ENCODE measurements around the gene ZNF217.
"Not testable (repeated sequence)": the region's sequence is repeated elsewhere in the genome, so short reads cannot be mapped to it uniquely, and the experiment has no call there.

Gene ZNF217

DNA sequence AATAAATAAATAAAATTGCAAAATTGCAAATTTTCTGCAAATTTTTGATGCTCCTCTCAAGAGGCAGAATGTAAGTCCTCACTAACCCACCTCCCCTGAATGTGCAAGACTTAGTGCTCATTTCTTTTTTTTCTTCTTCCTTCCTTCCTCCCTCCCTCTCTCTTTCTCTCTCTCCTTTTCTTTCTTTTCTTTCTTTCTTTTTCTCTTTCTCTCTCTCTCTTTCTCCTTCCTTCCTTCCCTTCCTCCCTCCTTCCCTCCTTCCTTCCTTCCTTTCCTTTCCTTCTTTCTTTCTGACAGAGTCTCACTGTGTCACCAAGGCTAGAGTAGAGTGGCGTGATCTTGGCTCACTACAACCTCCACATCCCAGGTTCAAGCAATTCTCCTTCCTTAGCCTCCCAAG, 60.1 kb downstream of the ZNF217 start:
- H3K4me3 Mint-ChIP-seq, result no peak overlapping the region
- no peaks in the 10 kb centered on the region for H3K36me3 Mint-ChIP-seq (ENCODE audit: low read depth)
- H3K4me1 Mint-ChIP-seq, result peaks cover 2% of the 10 kb centered on the region
- TF ChIP-seq, protein P1, sequence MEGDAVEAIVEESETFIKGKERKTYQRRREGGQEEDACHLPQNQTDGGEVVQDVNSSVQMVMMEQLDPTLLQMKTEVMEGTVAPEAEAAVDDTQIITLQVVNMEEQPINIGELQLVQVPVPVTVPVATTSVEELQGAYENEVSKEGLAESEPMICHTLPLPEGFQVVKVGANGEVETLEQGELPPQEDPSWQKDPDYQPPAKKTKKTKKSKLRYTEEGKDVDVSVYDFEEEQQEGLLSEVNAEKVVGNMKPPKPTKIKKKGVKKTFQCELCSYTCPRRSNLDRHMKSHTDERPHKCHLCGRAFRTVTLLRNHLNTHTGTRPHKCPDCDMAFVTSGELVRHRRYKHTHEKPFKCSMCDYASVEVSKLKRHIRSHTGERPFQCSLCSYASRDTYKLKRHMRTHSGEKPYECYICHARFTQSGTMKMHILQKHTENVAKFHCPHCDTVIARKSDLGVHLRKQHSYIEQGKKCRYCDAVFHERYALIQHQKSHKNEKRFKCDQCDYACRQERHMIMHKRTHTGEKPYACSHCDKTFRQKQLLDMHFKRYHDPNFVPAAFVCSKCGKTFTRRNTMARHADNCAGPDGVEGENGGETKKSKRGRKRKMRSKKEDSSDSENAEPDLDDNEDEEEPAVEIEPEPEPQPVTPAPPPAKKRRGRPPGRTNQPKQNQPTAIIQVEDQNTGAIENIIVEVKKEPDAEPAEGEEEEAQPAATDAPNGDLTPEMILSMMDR (IDR thresholded peaks at IDR 0.05; ENCODE audit: unreplicated experiment in 3 of 3), result no peak
- H3K27ac Mint-ChIP-seq, result no peak overlapping the region
- peaks cover 4% of the 10 kb centered on the region for H3K27me3 Mint-ChIP-seq (ENCODE audit: low read depth)
- H3K9me3 Mint-ChIP-seq, result no peaks in the 10 kb centered on the region

DNA sequence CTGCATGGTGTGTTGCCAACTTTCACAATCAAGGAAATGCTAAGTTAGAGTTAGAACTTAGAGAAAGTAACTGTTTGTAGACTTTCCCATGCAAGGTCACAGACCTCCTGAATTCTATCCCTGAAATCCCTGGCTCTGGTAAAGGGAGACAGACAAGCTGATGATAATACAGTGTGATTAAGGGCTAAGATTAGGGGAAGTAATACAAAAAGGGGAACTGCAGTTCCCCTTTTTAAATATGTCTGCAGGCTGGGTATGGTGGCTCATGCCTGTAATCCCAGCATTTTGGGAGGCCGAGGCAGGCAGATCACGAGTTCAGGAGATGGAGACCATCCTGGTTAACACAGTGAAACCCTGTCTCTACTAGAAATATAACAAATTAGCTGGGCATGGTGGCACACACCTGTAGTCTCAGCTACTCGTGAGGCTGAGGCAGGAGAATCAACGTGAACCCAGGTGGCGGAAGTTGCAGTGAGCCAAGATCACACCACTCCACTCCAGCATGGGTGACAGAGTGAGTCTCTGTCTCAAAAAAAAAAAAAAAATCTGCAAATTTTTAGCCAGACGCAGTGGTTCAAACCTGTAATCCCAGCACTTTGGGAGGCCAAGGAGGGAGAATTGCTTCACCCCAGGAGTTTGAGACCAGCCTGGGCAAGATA, 60.9 kb downstream of the ZNF217 start:
- H3K4me1 Mint-ChIP-seq; H3K9me3 Mint-ChIP-seq; H3K36me3 Mint-ChIP-seq (ENCODE audit: low read depth); H3K4me3 Mint-ChIP-seq; H3K27ac Mint-ChIP-seq; H3K27me3 Mint-ChIP-seq (ENCODE audit: low read depth): not testable (repeated sequence)

DNA sequence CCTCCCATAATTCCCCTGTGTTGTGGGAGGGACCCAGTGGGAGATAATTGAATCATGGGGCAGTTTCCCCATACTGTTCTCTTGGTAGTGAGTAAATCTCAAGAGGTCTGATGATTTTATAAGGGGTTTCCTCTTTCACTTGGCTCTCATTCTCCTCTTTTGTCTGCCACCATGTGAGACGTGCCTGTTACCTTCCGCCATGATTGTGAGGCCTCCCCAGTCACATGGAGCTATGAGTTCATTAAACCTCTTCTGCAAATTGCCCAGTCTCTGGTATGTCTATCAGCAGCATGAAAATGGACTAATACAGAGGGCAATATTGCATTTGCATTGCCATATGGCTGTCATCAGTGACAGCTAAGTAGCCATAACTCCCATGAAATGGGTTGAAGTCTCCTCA, 63.2 kb downstream of the ZNF217 start:
- no peaks in the 10 kb centered on the region for H3K4me1 Mint-ChIP-seq
- no peaks in the 10 kb centered on the region for H3K9me3 Mint-ChIP-seq
- TF ChIP-seq, protein P1 (IDR thresholded peaks at IDR 0.05; ENCODE audit: unreplicated experiment in 3 of 3), result no peak
- no peaks in the 10 kb centered on the region for H3K36me3 Mint-ChIP-seq (ENCODE audit: low read depth)
- H3K27ac Mint-ChIP-seq, result no peak overlapping the region
- no peak overlapping the region for H3K4me3 Mint-ChIP-seq
- peaks cover 11% of the 10 kb centered on the region for H3K27me3 Mint-ChIP-seq (ENCODE audit: low read depth)

DNA sequence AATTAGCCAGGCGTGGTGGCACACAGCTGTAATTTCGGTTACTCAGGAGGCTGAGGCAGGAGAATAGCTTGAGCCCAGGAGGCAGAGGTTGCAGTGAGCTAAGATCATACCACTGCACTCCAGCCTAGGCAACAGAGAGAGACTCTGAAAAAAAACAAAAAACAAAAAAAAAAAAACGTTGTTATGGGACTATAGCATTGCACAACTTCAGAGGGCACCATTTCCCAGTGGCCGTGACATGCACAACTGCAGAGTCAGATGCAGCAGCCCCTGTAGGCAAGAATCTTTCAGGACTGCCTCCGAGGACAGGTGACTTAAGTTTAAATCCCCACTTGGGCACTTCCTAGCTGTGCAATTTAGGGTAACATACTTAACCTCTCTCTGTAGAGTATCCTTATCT, 64.0 kb downstream of the ZNF217 start:
- Mint-ChIP-seq H3K36me3 (ENCODE audit: low read depth) (no peaks in the 10 kb centered on the region), H3K9me3 (no peaks in the 10 kb centered on the region), H3K4me3 (no peak overlapping the region), H3K27ac (no peak overlapping the region), H3K4me1 (no peaks in the 10 kb centered on the region), H3K27me3 (ENCODE audit: low read depth) (peaks cover 11% of the 10 kb centered on the region)
- TF ChIP-seq, protein P1 (IDR thresholded peaks at IDR 0.05; ENCODE audit: unreplicated experiment in 3 of 3), result no peak

DNA sequence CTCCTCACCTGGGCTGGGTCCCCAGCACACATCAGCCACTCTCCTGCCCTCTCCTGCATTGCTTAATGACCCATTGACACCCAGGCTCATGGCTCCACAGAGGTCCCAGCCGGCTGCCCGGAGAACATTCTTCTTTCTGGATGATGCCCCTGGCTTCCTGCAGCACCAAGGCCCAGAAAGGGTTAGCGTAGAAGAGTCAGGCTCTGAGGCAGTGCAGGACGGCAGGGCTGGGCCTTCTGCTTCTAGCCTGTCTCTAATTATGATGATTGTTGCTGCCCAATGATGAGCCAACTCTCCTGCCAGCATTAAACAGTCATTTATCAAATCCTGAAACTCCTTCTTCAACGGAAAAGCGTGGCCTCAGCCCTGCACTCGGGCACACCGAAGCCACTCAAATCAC, 66.4 kb downstream of the ZNF217 start:
- H3K4me3 Mint-ChIP-seq, result no peak overlapping the region
- H3K27ac Mint-ChIP-seq, result no peak overlapping the region
- H3K36me3 Mint-ChIP-seq (ENCODE audit: low read depth), result no peaks in the 10 kb centered on the region
- TF ChIP-seq, protein P1 (IDR thresholded peaks at IDR 0.05; ENCODE audit: unreplicated experiment in 3 of 3), result no peak
- H3K4me1 Mint-ChIP-seq, result no peaks in the 10 kb centered on the region
- H3K27me3 Mint-ChIP-seq (ENCODE audit: low read depth), result peaks cover 11% of the 10 kb centered on the region
- H3K9me3 Mint-ChIP-seq, result no peaks in the 10 kb centered on the region

DNA sequence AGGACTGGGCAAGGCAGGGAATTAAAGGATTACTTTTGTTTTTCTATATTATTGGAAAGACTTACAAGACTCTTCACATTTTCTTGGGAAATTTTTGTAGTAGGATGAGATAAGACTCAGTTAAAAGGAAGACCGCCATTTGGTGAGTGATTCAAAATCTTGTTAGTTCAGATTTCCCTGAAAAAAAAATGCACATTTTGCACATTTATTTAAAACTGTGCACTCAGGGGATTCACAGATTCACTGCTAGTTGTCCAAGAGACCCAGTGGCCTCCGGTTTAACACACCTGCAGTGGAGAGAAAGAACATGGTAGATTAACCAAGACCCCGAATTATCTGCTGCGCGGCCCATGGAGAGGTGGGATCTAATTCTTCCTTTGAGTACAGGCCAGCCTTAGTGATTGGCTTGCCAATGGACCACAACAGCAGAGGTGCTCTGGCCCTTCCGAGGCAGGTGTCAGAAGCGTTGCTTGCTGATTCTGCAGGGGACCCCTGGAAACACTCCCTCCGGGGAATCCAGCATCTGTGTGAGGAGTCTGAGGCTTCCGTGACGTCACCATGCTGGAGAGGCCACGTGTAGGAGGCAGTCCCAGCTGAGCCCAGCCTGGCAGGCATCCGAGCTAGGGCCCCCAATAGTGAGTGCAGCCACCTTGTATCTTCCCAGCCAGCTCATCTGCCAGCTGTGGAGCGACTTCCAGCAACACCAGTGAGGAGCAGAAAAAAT, 68.9 kb downstream of the ZNF217 start:
- TF ChIP-seq, protein P1 (IDR thresholded peaks at IDR 0.05; ENCODE audit: unreplicated experiment in 3 of 3), result no peak
- Mint-ChIP-seq H3K27ac (no peak overlapping the region), H3K4me1 (no peaks in the 10 kb centered on the region), H3K4me3 (no peak overlapping the region), H3K9me3 (no peaks in the 10 kb centered on the region), H3K36me3 (ENCODE audit: low read depth) (no peaks in the 10 kb centered on the region), H3K27me3 (ENCODE audit: low read depth) (peaks cover 11% of the 10 kb centered on the region)

DNA sequence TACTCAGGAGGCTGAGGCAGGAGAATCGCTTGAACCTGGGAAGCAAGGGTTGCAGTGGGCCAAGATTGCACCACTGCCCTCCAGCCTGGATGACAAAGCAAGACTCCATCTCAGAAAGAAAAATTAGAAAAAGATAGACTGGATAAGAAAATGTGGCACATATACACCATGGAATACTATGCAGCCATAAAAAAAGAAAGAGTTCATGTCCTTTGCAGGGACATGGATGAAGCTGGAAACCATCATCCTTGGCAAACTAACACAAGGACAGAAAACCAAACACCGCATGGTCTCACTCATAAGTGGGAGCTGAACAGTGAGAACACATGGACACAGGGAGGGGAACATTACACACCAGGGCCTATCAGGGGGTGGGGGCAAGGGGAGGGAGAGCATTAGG, 70.0 kb downstream of the ZNF217 start:
- H3K27ac Mint-ChIP-seq; H3K4me3 Mint-ChIP-seq; H3K4me1 Mint-ChIP-seq; H3K9me3 Mint-ChIP-seq; H3K36me3 Mint-ChIP-seq (ENCODE audit: low read depth): not testable (repeated sequence)
- H3K27me3 Mint-ChIP-seq (ENCODE audit: low read depth), result peaks cover 11% of the 10 kb centered on the region

Data from nephron (organoid).